ENCODE results near the gene PKD2.
"Not testable (repeated sequence)": the region's sequence is repeated elsewhere in the genome, so short reads cannot be mapped to it uniquely, and the experiment has no call there.

The PKD2 gene

DNA sequence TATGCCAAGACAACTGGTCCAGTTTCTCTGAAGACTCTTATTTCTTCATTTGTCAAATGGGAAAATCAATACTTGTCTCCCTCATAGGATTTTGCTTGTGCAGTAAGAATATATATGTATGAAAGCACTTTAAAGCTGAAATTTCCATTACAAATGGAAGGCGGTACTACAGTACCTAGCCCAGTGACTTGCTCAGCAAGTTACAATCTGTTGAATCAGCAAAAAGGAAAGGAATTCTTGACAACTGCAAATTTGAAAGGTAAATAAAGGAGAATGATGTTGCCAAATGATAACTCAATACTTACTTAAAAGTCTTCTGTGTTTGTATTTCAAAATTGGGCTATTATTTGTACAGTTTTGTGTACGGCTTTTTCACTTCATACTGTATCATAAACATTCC, 71.1 kb downstream of the PKD2 start:
- DNase-seq = no peak

DNA sequence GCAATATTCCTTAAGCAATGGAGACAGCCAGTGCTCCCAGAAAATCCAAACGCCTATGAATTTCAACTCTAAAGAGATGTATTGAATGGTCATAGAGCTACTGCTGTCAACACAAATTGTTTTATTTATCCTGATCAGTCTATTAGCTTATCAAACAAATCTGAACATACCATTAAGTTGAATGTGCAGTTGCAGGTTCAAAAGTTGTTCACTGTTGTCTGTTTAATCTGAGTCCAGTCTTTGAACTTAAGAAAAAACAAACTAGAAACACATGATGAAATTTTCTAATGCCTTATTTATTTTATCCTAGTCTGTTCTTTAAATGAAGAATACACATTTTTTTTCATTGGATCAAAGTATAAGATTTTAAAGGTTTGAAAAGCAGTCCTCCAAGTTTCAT, 73.2 kb downstream of the PKD2 start:
- DNase-seq = no peak

GRCh38 chr4:88087004-88087403, 79.6 kb downstream of the PKD2 start:
- DNase-seq = no peak

- peak; percentile 8 to 12 for DNase-seq
These were observed 83.5 kb downstream of the PKD2 start for GRCh38 chr4:88090898-88091297.

- no peak for DNase-seq
These were observed 83.9 kb downstream of the PKD2 start for GRCh38 chr4:88091378-88091777.

GRCh38 chr4:88093874-88094273, 86.4 kb downstream of the PKD2 start:
- no peak for DNase-seq

DNA sequence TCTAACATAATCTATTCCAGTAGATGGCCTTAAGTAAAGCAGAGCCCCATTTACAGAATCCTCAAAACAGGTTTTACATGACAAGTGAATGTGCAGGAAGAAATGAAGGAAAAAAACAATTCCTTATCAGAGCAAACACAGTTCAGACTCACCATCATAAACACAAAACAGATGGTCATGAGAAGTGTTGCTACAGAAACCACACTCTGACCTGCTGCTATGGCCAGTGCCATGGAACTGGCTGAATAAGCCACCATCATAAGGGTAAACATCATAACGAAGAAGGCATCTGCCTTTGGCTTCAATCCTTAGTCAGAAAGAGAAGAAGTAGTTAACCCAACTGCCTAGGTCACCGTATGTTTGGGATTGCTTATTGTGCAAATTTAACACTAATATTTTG, 89.9 kb downstream of the PKD2 start:
- DNase-seq = no peak

DNA sequence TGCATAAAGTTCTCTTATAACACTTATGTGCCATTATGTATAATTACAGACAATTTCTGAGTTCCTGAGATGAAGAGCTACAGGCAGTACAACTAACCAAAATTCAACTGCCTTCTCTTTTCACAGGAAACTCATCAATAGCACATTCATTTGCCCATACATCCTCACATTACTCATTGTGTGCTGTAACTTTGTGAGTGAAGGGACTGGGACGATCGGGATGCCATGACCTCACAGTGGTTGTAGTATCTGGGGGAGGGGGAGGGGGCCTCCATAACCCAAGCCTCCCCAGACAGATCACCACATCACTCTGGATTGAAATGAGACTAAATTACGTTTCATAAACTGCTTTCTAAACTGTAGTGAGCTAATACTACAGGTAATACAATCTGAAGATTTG, 90.3 kb downstream of the PKD2 start:
- DNase-seq = no peak

DNA sequence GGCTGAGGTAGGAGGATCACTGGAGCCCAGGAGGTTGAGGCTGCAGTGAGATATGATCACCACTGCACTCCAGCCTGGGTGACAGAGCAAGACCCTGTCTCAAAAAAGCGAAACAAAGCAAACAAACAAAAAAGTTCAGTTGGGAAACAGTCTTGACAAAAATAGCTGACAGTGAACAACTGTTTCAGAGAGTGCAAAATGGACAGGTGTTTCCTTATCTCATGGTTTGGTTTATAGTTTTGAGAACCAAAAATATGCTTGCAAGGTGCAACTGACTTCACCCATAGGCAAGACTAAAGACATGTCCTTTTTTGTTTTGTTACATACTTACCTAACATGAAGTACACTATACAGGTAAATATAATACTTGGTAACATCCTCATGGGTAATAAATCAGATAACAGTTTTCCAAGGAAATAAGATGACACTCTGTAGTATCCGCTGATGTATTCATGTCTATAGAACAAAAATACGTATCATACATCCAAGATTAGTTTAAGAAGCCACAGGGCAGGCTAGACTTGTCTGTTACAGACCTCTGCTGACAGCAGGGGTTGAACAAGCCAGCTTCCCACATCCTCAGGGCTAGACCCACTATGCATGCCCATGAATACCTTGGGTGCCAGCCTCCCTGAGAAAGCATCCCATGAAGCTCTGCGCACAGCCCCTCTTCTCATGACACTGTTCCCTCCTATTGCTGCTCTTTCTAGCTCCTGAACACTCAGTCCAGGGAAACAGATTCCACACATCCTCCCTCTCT, 91.7 kb downstream of the PKD2 start:
- DNase-seq = no peak

DNA sequence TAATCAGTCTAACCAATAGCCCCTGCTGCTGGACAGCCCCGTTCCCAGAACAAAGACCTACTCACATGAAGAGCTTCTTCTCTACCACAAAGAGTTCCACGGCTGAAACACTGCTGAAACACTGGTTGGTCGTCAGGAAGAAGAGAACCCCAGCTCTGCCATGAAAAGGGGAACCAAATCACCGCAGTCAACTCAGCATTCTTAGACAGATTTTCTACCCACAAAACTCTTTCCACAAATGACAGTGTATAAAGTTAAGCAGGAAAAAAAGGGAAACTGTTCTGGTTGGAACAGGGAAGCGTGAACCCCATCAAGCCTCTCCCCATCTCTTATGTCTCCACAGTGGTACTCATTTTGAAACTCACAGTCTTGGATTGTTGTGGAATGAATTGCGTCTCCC, 93.7 kb downstream of the PKD2 start:
- peak; percentile 50 to 72 for DNase-seq

GRCh38 chr4:88102026-88102425, 94.6 kb downstream of the PKD2 start:
- no peak for DNase-seq

DNA sequence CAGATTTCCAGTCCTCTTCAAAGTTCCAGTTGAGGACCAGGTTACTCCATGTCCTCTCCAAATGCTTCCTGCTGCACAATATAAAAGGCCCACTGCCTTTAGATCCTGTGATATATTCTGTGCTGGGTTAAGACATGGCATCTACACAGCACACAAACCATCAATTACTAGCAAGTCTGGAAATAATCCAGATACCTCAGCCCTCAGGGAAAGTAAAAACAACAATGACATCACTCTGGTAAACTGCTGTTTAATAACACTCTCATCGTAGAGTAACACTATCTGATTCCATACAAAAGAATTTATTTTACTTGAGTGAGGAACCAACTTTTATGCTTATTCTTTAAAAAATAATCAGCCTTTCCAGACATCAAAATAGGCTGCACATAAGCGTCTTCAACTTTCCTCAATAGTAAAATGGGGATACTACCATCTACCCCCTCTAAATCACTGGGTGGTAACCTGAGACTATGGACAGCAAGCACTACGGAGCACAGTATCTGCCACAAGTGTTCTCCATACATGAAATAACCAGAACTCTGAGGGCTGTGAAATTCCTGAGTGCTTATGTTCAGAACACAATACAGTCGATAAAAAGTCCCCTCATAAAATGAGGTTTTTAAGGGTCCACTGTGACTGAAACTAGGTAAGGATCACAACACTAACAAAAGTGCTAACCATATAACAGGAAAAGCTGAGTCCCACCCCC, 97.6 kb downstream of the PKD2 start:
- DNase-seq = no peak

DNA sequence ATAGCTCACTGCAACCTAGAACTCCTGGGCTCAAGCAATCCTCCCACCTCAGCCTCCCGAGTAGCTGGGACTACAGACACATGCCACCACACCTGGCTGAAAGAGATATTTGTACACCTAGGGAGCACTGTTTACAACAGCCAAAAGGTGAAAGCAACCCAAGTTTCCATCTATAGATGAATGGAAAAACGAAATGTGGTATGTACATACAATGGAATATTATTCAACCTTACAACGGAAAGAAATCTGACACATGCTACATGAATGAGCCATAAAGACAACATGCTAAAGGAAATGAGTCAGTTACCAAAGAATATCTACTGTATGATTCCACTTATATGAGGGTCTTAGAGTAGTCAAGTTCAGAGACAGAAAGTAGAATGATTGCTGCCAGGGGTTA, 98.8 kb downstream of the PKD2 start:
- no peak for DNase-seq

DNA sequence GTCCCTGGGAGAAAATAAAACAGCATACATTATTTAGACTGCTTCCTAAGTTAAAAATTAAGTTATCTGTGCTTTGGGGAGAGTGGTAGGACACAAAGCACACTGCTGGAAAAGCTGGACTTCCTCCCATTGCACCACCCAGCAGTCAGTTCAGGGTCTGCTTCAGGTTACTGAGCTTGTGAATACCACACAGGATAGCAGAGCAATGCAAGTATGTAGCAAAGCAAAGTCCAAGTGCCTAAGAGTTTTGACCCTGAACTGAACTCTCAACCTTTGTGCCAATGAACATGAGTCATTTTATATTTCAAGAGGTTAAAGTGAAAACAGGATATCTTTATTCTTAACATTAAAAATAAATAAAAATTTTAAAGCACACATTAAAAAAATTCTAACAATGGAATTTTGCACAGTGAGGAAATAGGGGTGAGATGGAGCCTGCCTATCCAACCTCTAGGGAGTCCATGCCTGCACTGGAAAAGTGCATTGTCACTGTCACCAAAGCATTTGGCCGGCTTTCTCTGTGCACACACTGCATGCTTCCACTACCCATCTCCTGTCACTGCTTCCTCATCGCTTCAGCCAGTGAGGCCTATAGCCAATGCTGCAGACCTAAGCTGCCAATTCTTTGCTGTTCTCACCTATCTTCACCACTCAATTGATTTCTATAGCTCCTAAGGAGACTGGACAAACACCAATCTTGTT, 100.1 kb downstream of the PKD2 start:
- no peak for DNase-seq

DNA sequence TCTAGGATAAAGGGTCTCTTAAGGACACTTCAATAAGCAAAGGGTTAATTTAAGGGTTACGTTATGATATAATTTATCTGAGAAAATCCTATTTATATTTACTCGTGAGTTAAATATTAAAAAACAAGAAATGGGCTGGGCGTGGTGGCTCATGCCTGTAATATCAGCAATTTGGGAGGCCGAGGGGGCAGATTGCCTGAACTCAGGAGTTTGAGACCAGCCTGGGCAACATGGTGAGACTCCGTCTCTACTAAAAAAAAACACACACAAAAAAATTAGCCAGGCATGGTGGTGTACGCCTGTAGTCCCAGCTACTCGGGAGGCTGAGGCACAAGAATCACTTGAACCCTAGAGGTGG, 100.7 kb downstream of the PKD2 start:
- DNase-seq = not testable (repeated sequence)

DNA sequence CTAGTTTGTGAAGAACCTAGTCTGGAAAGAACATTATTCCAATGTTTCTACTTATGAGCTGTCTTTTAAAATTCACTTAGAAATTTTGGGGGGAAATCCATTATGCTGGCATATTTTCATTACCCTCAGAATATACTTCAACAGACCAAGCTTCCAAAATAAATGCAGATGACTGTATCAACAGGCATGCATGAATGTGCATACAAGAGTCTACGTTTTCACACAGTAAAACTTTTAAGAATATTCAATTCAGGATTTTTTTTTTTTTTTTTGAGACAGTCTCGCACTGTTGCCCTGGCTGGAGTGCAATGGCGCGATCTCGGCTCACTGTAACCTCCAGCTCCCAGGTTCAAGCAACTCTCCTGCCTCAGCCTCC, 101.3 kb downstream of the PKD2 start:
- DNase-seq = no peak

- no peak for DNase-seq
These were observed 101.9 kb downstream of the PKD2 start for GRCh38 chr4:88109123-88109881.

DNA sequence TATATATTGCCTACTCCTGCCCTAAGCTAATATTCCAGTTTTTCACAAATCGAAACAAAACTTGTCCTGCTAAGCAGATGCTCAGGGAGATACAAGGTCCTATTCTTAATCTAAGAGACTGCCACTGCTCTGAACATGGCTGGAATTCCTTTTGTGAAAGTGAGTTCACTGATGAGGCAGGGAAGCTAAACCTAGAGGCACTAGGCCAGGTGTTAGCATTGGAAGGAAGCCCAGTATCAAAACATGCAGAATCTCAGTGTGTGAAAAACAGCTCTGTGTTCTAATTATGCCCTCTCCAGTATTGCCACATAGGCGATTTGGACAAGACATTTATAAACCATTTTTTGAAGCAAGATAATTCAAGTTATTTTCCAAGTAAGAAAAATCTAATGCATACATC, 103.4 kb downstream of the PKD2 start:
- no peak for DNase-seq

- no peak for DNase-seq
These were observed 105.4 kb downstream of the PKD2 start for GRCh38 chr4:88112856-88113255.

DNA sequence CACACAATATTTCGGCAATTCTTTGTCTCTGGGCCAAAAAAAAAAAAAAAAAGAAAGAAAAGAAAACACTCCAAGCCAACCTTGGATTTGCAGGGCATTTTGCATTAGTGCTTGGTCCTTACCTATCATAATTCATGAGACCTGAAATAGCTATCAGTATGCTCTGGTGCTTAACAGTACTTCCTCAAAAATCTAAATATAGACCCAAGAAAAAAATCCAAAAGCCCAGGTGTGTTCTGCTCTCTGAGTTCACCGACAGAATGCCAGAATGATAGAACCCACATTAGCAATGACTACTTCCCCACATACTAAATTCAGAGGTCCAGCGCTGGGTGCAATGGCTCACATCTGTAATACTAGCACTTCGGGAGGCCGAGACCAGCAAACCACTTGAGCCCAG, 108.2 kb downstream of the PKD2 start:
- no peak for DNase-seq

DNA sequence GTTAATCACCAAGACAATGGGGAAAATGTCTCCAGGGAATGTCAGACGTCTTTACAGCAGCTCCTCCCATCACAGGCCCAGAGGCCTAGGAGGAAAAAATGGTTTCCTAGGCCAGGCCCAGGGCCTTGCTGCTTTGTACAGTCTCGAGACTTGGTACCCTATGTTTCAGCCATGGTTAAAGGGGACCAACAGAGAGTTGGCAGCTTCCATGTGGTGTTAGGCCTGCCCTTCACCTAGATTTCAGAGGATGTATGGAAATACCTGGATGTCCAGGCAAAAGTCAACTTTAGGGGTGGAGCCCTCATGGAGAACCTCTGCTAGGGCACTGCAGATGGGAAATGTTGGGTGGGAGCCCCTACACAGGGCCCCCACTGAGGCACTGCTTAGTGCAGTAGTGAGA, 112.5 kb downstream of the PKD2 start:
- no peak for DNase-seq

DNA sequence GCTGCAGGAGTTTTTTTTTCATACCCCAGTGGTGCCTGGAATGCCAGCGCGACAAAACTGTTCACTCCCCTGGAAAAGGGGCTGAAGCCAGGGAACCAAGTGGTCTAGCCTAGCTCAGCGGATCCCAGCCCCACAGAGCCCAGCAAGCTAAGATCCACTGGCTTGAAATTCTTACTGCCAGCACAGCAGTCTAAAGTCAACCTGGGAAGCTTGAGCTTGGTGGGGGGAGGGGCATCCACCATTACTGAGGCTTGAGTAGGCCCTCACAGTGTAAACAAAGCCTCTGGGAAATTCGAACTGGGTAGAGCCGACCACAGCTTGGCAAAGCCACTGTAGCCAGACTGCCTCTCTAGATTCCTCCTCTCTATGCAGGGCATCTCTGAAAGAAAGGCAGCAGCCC, 114.8 kb downstream of the PKD2 start:
- DNase-seq = not testable (repeated sequence)

Data from Kasumi-1 (cell line).